Astrocyte (in vitro differentiated cells and primary cell): Measurements from ENCODE around the gene DSG1. TPM values are rescaled to one million over a fixed set of nuclear protein-coding genes. Genes with fewer than 3 reads are reported as not detected.

Experiments used
- DNase-seq: peaks from one replicate; pipeline ENCODE4 v3.0.0-alpha.2; 2010; ENCODE audit warnings: low read depth
- FAIRE-seq: peaks from 2 replicates; lab custom pipeline; 2011; peaks lifted over from hg19 to GRCh38; lab: Jason Lieb, UNC
- H2AFZ ChIP-seq: 2 replicates; pipeline ENCODE4 v1.6.0; 2012; ENCODE audit warnings: low read depth, low read length, inconsistent platforms
- H3K27ac ChIP-seq: 2 replicates; pipeline ENCODE4 v1.5.1; 2011; ENCODE audit warnings: low read depth, low read length, inconsistent platforms
- H3K27me3 ChIP-seq: 2 replicates; pipeline ENCODE4 v1.6.0; 2011; ENCODE audit warnings: low read length, inconsistent platforms; ENCODE audit not compliant: insufficient read depth
- H3K36me3 ChIP-seq: 2 replicates; pipeline ENCODE4 v1.5.1; 2011; ENCODE audit warnings: low read length, inconsistent platforms; ENCODE audit not compliant: insufficient read depth
- H3K4me1 ChIP-seq: 2 replicates; pipeline ENCODE4 v1.5.1; 2011; ENCODE audit warnings: low read length, inconsistent platforms; ENCODE audit not compliant: insufficient read depth
- H3K4me2 ChIP-seq: 2 replicates; pipeline ENCODE4 v1.6.0; 2012; ENCODE audit warnings: low read length, inconsistent platforms
- H3K4me3 ChIP-seq: 2 replicates; pipeline ENCODE4 v1.5.1; 2011; ENCODE audit warnings: low read depth, mild to moderate bottlenecking, low read length, inconsistent platforms; ENCODE audit not compliant: insufficient read depth
- H3K79me2 ChIP-seq: 2 replicates; pipeline ENCODE4 v1.6.0; 2012; ENCODE audit warnings: mild to moderate bottlenecking, low read length, inconsistent platforms; ENCODE audit not compliant: insufficient read depth
- H3K9ac ChIP-seq: 2 replicates; pipeline ENCODE4 v1.6.0; 2012; ENCODE audit warnings: mild to moderate bottlenecking, low read length, inconsistent platforms
- H3K9me3 ChIP-seq: 2 replicates; pipeline ENCODE4 v1.5.1; 2012; ENCODE audit warnings: low read depth, mild to moderate bottlenecking, low read length, inconsistent platforms; ENCODE audit not compliant: insufficient read depth
- H4K20me1 ChIP-seq: 2 replicates; pipeline ENCODE4 v1.6.0; 2012; ENCODE audit warnings: low read length, inconsistent platforms; ENCODE audit not compliant: insufficient read depth
- H3K27ac Mint-ChIP-seq: one replicate; pipeline ENCODE4 v1.8.0; 2021; ENCODE audit warnings: mild to moderate bottlenecking, mixed read lengths; ENCODE audit not compliant: unreplicated experiment
- H3K27me3 Mint-ChIP-seq: one replicate; pipeline ENCODE4 v1.8.0; 2021; ENCODE audit warnings: low read depth, mixed read lengths; ENCODE audit not compliant: unreplicated experiment
- H3K36me3 Mint-ChIP-seq: one replicate; pipeline ENCODE4 v1.8.0; 2021; ENCODE audit warnings: low read depth, mixed read lengths; ENCODE audit not compliant: unreplicated experiment
- H3K4me1 Mint-ChIP-seq: one replicate; pipeline ENCODE4 v1.8.0; 2021; ENCODE audit warnings: low read depth, mixed read lengths; ENCODE audit not compliant: unreplicated experiment
- H3K4me3 Mint-ChIP-seq: one replicate; pipeline ENCODE4 v1.8.0; 2021; ENCODE audit warnings: mild to moderate bottlenecking, moderate library complexity, mixed read lengths; ENCODE audit not compliant: unreplicated experiment
- H3K9me3 Mint-ChIP-seq: one replicate; pipeline ENCODE4 v1.8.0; 2021; ENCODE audit warnings: mild to moderate bottlenecking, mixed read lengths; ENCODE audit not compliant: unreplicated experiment
- EZH2 ChIP-seq: IDR thresholded peaks from 2 replicates; pipeline ENCODE4 v1.6.1; 2012; ENCODE audit warnings: mild to moderate bottlenecking, low read length, inconsistent platforms; ENCODE audit not compliant: insufficient read depth
- total RNA-seq: library from RNA; stranded (reverse); gene quantifications from 2 replicates; pipeline ENCODE4 v1.2.1, GENCODE V29; 2021
- TF ChIP-seq, protein P1 (sequence below): IDR thresholded peaks from 2 replicates; pipeline ENCODE4 v1.5.1; 2011; ENCODE audit warnings: low read depth, mild to moderate bottlenecking, inconsistent platforms, low read length, moderate library complexity; ENCODE audit not compliant: insufficient read depth

The DSG1 gene
- total RNA-seq, 1 donor from 2014 or later = 0.05 TPM

- DNase-seq (peak; percentile 61), FAIRE-seq (no peak)
- Histone ChIP-seq H2AFZ (no peak overlapping the region), H3K79me2 (no peaks in the 10 kb centered on the region), H3K4me3 (no peak overlapping the region), H3K36me3 (no peaks in the 10 kb centered on the region), H3K27me3 (no peaks in the 10 kb centered on the region), H3K9me3 (no peaks in the 10 kb centered on the region), H3K27ac (no peak overlapping the region), H3K9ac (no peak overlapping the region), H4K20me1 (no peaks in the 10 kb centered on the region), H3K4me1 (peaks cover 8% of the 10 kb centered on the region), H3K4me2 (no peak overlapping the region)
- Mint-ChIP-seq H3K36me3 (no peaks in the 10 kb centered on the region), H3K9me3 (no peaks in the 10 kb centered on the region), H3K4me1 (peaks cover 11% of the 10 kb centered on the region), H3K27me3 (no peaks in the 10 kb centered on the region), H3K4me3 (no peak overlapping the region), H3K27ac (peak overlapping the region; percentile 28)
- TF ChIP-seq, protein P1, sequence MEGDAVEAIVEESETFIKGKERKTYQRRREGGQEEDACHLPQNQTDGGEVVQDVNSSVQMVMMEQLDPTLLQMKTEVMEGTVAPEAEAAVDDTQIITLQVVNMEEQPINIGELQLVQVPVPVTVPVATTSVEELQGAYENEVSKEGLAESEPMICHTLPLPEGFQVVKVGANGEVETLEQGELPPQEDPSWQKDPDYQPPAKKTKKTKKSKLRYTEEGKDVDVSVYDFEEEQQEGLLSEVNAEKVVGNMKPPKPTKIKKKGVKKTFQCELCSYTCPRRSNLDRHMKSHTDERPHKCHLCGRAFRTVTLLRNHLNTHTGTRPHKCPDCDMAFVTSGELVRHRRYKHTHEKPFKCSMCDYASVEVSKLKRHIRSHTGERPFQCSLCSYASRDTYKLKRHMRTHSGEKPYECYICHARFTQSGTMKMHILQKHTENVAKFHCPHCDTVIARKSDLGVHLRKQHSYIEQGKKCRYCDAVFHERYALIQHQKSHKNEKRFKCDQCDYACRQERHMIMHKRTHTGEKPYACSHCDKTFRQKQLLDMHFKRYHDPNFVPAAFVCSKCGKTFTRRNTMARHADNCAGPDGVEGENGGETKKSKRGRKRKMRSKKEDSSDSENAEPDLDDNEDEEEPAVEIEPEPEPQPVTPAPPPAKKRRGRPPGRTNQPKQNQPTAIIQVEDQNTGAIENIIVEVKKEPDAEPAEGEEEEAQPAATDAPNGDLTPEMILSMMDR = no peak
- no peak for TF ChIP-seq EZH2
Observed at GRCh38 chr18:31275722-31276463, 42.1 kb upstream of the DSG1 start.

GRCh38 chr18:31278609-31279071, 39.3 kb upstream of the DSG1 start:
- Mint-ChIP-seq H3K27me3 (no peaks in the 10 kb centered on the region), H3K4me1 (peaks cover 11% of the 10 kb centered on the region), H3K27ac (no peak overlapping the region), H3K4me3 (no peak overlapping the region), H3K36me3 (no peaks in the 10 kb centered on the region), H3K9me3 (no peaks in the 10 kb centered on the region)
- DNase-seq = no peak
- Histone ChIP-seq H3K4me2 (no peak overlapping the region), H3K27ac (no peak overlapping the region), H3K9me3 (no peaks in the 10 kb centered on the region), H4K20me1 (no peaks in the 10 kb centered on the region), H3K27me3 (no peaks in the 10 kb centered on the region), H3K4me3 (no peak overlapping the region), H2AFZ (no peak overlapping the region), H3K9ac (no peak overlapping the region), H3K36me3 (no peaks in the 10 kb centered on the region), H3K79me2 (no peaks in the 10 kb centered on the region), H3K4me1 (peaks cover 8% of the 10 kb centered on the region)
- no peak for TF ChIP-seq EZH2
- TF ChIP-seq, protein P1 = no peak
- FAIRE-seq = no peak

GRCh38 chr18:31280502-31280901, 37.5 kb upstream of the DSG1 start:
- no peak overlapping the region for H3K9ac ChIP-seq
- H3K4me2 ChIP-seq = no peak overlapping the region
- H3K9me3 ChIP-seq = no peaks in the 10 kb centered on the region
- H3K4me1 ChIP-seq = peaks cover 4% of the 10 kb centered on the region
- Mint-ChIP-seq H3K9me3 (no peaks in the 10 kb centered on the region), H3K4me1 (peaks cover 5% of the 10 kb centered on the region), H3K4me3 (no peak overlapping the region), H3K36me3 (no peaks in the 10 kb centered on the region), H3K27ac (no peak overlapping the region), H3K27me3 (no peaks in the 10 kb centered on the region)
- H3K36me3 ChIP-seq = no peaks in the 10 kb centered on the region
- H4K20me1 ChIP-seq = no peaks in the 10 kb centered on the region
- H3K27ac ChIP-seq = no peak overlapping the region
- FAIRE-seq (no peak), DNase-seq (no peak)
- no peaks in the 10 kb centered on the region for H3K79me2 ChIP-seq
- H2AFZ ChIP-seq = no peak overlapping the region
- no peak overlapping the region for H3K4me3 ChIP-seq
- no peaks in the 10 kb centered on the region for H3K27me3 ChIP-seq
- TF ChIP-seq, protein P1 = no peak
- TF ChIP-seq EZH2 = no peak
